Lower lobe of right lung (tissue), 2 donors: ENCODE data around the gene CEP104. TPM values are rescaled to one million over a fixed set of nuclear protein-coding genes. Genes with fewer than 3 reads are reported as not detected.
A peak's percentile ranks its signal among the peaks of the same experiment; 100 is the strongest.

ENCODE experiments used
- ATAC-seq, 2 donors: fragments of 200-7000 bp; cut with Tn5 transposase; one replicate each; pipeline ENCODE4 v1.9.1; 2020 to 2022; ENCODE audit warnings: mild to moderate bottlenecking in 2 of 2, moderate library complexity in 2 of 2
- DNase-seq: peaks from one replicate; pipeline ENCODE4 v3.0.0-alpha.2; 2020
- H3K27ac ChIP-seq: fragments of 200-600 bp; one replicate; pipeline ENCODE4 v1.8.0; 2022
- H3K27me3 ChIP-seq: fragments of 200-600 bp; one replicate; pipeline ENCODE4 v1.8.0; 2022; ENCODE audit warnings: low read depth
- H3K36me3 ChIP-seq: fragments of 200-600 bp; one replicate; pipeline ENCODE4 v1.8.0; 2022; ENCODE audit warnings: mild to moderate bottlenecking
- H3K4me1 ChIP-seq: fragments of 200-600 bp; one replicate; pipeline ENCODE4 v1.8.0; 2022
- H3K4me3 ChIP-seq: fragments of 200-600 bp; one replicate; pipeline ENCODE4 v1.8.0; 2022; ENCODE audit warnings: mild to moderate bottlenecking
- H3K9me3 ChIP-seq: fragments of 200-600 bp; one replicate; pipeline ENCODE4 v1.8.0; 2022
- CTCF ChIP-seq: fragments of 200-600 bp; IDR thresholded peaks from one replicate; pipeline ENCODE4 v1.8.0; 2022; ENCODE audit warnings: antibody characterized with exemption, mild to moderate bottlenecking
- intact Hi-C: fragments of 100-400 bp; cut with DNase I; formaldehyde crosslinking; loops from one replicate; pipeline ENCODE4 v1.11.0; 2022
- total RNA-seq: library from RNA; stranded (reverse); fragmentation: NEBNext Ultra II Directional; extraction: Animal tissue kit (Norgen Biotek cat#: 25700); gene quantifications from one replicate; pipeline ENCODE4 v1.2.1, GENCODE V29; 2021
- donor health status: DM: no; HTN: yes; CAD: no; lungs with severe emphysema.

CEP104 gene
- total RNA-seq, 1 donor from 2014 or later: 53.9 TPM

GRCh38 chr1:3780901-3781300 lies 76.1 kb downstream of the CEP104 start:
- no peak for TF ChIP-seq CTCF
- Histone ChIP-seq H3K27me3 (no peaks in the 10 kb centered on the region), H3K9me3 (no peaks in the 10 kb centered on the region), H3K27ac (no peak overlapping the region), H3K4me3 (no peak overlapping the region), H3K36me3 (peaks cover 73% of the 10 kb centered on the region), H3K4me1 (peaks cover 10% of the 10 kb centered on the region)
- DNase-seq (no peak), ATAC-seq (no peak)
- intact Hi-C loops: no loop called here

- no peak for TF ChIP-seq CTCF
- no peak for ATAC-seq
- peaks cover 64% of the 10 kb centered on the region for H3K36me3 ChIP-seq
- H3K27ac ChIP-seq: no peak overlapping the region
- no peaks in the 10 kb centered on the region for H3K27me3 ChIP-seq
- H3K4me3 ChIP-seq: no peak overlapping the region
- no peaks in the 10 kb centered on the region for H3K9me3 ChIP-seq
- H3K4me1 ChIP-seq: peaks cover 19% of the 10 kb centered on the region
- peak; percentile 23 for DNase-seq
- intact Hi-C loops: no loop called here
Observed at GRCh38 chr1:3779912-3780416, 77.0 kb downstream of the CEP104 start.

GRCh38 chr1:3779265-3779911 lies 77.6 kb downstream of the CEP104 start:
- ATAC-seq (no peak), DNase-seq (peak; percentile 28)
- Histone ChIP-seq H3K4me3 (no peak overlapping the region), H3K36me3 (peaks cover 58% of the 10 kb centered on the region), H3K4me1 (peaks cover 20% of the 10 kb centered on the region), H3K27me3 (no peaks in the 10 kb centered on the region), H3K27ac (no peak overlapping the region), H3K9me3 (no peaks in the 10 kb centered on the region)
- no peak for TF ChIP-seq CTCF
- intact Hi-C loops: no loop called here

GRCh38 chr1:3778590-3779264 lies 78.3 kb downstream of the CEP104 start:
- Histone ChIP-seq H3K36me3 (peaks cover 51% of the 10 kb centered on the region), H3K4me3 (no peak overlapping the region), H3K4me1 (peaks cover 20% of the 10 kb centered on the region), H3K27ac (no peak overlapping the region), H3K9me3 (no peaks in the 10 kb centered on the region), H3K27me3 (no peaks in the 10 kb centered on the region)
- TF ChIP-seq CTCF: no peak
- DNase-seq (peak; percentile 42), ATAC-seq (no peak)
- intact Hi-C loops: no loop called here

GRCh38 chr1:3777647-3778589 lies 79.1 kb downstream of the CEP104 start:
- no peak overlapping the region for H3K27ac ChIP-seq
- H3K4me1 ChIP-seq: peaks cover 29% of the 10 kb centered on the region
- TF ChIP-seq CTCF: no peak
- H3K4me3 ChIP-seq: no peak overlapping the region
- DNase-seq (no peak), ATAC-seq (no peak)
- H3K36me3 ChIP-seq: peaks cover 43% of the 10 kb centered on the region
- no peaks in the 10 kb centered on the region for H3K27me3 ChIP-seq
- no peaks in the 10 kb centered on the region for H3K9me3 ChIP-seq
- intact Hi-C loops: no loop called here
